GM12801 (cell line): Measurements from ENCODE around the gene RUNX2.

Source experiments
- TF ChIP-seq, protein P1 (sequence below): IDR thresholded peaks from one replicate; pipeline ENCODE4 v1.5.1; 2011; ENCODE audit warnings: control low read depth; ENCODE audit not compliant: insufficient read length; ENCODE audit errors: extremely low read depth

RUNX2 gene

DNA sequence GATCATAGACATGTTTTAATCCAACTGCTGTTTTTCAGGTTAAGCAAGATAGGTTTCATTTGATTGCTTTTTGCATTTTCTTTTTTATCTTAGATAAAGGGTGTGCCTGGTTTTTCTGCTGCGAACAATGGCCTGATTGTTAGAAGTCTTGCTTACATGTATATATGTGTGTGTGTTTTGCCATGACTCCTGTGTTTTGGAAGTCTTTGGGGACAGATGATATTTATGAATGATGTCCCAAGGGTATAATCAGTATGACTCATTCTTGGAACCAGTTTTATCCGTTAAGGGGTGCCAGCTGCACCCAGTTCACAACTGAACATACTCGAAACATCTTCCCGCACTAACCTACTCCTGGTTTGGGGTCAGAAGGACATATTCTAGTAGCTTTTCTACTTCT, 279.7 kb downstream of the RUNX2 start:
- TF ChIP-seq, protein P1, sequence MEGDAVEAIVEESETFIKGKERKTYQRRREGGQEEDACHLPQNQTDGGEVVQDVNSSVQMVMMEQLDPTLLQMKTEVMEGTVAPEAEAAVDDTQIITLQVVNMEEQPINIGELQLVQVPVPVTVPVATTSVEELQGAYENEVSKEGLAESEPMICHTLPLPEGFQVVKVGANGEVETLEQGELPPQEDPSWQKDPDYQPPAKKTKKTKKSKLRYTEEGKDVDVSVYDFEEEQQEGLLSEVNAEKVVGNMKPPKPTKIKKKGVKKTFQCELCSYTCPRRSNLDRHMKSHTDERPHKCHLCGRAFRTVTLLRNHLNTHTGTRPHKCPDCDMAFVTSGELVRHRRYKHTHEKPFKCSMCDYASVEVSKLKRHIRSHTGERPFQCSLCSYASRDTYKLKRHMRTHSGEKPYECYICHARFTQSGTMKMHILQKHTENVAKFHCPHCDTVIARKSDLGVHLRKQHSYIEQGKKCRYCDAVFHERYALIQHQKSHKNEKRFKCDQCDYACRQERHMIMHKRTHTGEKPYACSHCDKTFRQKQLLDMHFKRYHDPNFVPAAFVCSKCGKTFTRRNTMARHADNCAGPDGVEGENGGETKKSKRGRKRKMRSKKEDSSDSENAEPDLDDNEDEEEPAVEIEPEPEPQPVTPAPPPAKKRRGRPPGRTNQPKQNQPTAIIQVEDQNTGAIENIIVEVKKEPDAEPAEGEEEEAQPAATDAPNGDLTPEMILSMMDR: no peak

DNA sequence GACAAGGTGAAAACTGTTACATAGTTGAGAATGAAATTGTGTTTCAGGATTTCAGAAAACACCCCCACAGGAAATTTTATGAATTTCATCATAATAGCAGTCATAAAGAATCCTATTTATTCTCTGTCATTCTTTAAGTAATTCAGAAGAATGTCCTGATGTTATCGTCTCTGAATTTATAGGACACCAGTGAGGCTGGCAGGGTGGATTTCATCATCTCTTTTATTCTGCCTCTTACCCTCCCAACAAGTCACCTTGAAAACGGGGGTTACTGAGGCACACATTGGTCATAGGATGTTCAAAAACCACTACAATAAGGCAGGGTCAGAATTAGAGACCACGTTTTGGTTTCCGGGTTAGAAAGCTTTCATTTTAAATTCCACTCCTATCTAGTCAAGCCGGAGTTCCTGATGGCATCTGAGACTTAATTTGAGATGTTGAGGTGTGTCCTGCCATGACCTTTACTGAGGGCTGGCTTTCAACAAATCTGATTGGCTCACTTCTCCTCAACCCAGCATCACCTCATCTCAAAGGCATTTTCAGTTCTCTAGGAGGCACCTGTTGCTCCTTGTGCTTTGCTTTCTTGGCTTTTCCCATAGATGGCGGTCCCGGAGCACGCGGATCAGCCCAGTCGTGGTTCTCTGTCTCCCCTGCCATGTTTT, 280.3 kb downstream of the RUNX2 start:
- TF ChIP-seq, protein P1: no peak

DNA sequence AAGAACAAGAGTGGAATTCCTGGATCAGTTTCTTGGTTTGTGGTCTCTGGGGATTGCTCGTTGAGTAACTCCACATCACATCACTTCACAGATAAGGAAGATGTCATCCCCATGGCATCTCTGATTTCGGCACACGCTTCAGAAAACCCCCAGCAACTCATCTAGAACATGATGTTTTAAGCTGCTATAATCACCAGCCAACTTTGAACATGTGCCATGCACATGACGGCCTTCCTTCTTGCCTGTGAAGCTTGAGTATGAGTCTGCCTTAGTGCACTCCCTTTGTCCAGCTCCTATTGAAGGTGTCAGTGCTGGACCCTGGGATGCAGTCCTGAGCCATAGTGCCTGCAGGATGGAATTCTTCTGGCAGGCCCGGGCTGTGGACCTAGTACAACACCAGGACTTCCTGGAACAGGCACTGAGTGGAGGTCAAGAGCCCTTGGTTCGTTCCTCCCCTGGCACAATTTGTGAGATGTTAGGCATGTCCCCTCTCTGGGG, 281.1 kb downstream of the RUNX2 start:
- TF ChIP-seq, protein P1: no peak

DNA sequence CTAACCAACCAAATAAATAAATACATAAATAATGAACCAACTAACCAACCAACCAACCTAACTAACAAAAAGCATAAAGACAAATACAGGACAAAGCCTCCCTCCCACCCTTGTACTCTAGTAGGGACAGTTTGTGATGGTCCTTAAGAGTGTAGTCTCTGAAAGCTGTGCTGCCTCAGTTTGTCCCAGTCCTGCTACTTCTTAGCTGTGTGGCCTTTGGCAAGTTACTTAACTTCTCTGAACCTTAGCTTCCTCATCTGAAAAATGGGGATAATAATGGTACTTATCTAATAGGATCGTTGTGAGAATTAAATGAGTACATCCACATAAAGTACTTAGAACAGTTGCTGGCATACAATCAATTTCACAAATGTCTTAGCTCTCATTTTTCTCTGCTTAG, 282.2 kb downstream of the RUNX2 start:
- TF ChIP-seq, protein P1: no peak

DNA sequence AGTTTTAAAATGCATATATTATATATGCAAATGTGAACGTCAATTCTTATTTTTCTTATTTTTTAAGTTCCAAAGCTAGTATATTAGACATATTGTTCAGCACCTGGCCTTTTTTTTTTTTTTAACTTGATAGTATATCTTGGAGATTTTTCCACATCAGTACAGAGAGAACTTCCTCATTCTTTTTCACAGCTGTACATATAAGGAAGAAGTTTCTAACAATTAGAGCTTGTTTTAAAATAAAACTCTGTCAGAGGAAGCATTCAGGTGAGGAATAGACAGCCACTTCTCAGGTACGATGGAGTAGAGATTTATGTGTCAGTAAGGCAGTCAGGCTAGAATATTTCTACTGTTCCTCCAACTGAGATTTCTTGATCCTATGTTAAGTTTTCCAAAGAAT, 282.7 kb downstream of the RUNX2 start:
- TF ChIP-seq, protein P1: no peak

DNA sequence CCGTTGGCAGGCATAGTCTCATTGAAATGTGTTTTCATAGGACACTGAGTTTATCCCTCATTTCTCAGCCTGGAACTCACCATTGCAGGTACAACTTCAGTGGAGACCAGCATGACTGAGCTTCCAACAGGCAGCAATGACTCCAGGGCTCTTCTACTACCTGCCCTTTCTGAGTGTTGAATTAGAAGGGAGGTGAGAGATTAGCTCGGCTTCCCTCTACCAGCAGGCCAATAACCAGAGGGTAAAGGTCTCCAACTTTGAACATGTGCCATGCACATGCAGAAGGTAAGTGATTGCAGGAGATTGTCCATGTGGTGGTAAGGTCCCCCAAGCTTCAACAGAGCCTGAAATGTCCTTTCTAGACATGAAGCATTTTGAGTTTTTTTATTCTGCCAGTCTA, 283.4 kb downstream of the RUNX2 start:
- TF ChIP-seq, protein P1: no peak

DNA sequence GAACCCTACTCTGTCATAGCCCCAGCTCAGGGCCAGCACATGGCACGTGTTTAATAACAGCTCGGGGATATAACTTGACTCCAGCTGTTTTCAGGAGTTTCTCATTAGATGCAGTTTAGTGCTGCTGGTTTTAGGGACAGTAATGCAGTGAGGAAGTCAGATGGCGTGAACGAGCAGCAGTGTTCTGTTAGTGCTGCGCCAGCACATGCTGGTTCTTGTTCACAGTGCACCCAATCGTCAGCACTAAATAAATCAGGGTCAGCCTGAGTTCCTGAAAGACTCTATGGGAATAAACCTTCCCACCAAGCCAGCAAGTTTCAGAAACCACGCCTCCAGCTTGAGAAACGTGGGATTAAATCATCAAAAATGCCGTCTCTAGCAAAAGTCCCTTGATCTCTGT, 285.5 kb downstream of the RUNX2 start:
- TF ChIP-seq, protein P1: no peak
